IMR-90 (cell line): ENCODE measurements around the gene BATF. TPM values are rescaled to one million over a fixed set of nuclear protein-coding genes. Genes with fewer than 3 reads are reported as not detected.

Source experiments
- ATAC-seq: fragments of 200-7000 bp; cut with Tn5 transposase; 2 replicates; pipeline ENCODE4 v1.9.1; 2020; ENCODE audit warnings: low read depth, mild to moderate bottlenecking, moderate library complexity
- BruUV-seq: library from RNA; stranded (reverse); fragments of 400-500 nt; replicated peaks from 2 replicates; lab custom pipeline; 2021; lab: Mats Ljungman, UMichigan
- CTCF ChIA-PET: fragments of 300-600 bp; formaldehyde crosslinking; extraction: SDS; loops from one replicate; lab custom pipeline; 2021; ENCODE audit warnings: antibody characterized with exemption; lab: Yijun Ruan, JAX
- POLR2A ChIA-PET: fragments of 300-600 bp; sonication (Branson Sonifier 250); formaldehyde crosslinking; loops from one replicate; lab custom pipeline; 2022; ENCODE audit warnings: antibody characterized with exemption; ENCODE audit not compliant: unreplicated experiment; lab: Charles Lee
- DNase-seq: peaks from one replicate; pipeline ENCODE4 v3.0.0; 2013
- H2AFZ ChIP-seq: replicated peaks from 2 replicates; pipeline ENCODE3; 2013; ENCODE audit warnings: low read length, mild to moderate bottlenecking; ENCODE audit not compliant: poor library complexity
- H2AK5ac ChIP-seq: 2 replicates; pipeline ENCODE4 v1.6.1; 2013; ENCODE audit warnings: low read depth, low read length, inconsistent platforms
- H2AK9ac ChIP-seq: replicated peaks from 2 replicates; pipeline ENCODE3; 2013; ENCODE audit warnings: mild to moderate bottlenecking, low read depth, low read length, moderate library complexity; ENCODE audit not compliant: poor library complexity
- H2BK120ac ChIP-seq: 2 replicates; pipeline ENCODE4 v1.6.1; 2013; ENCODE audit warnings: low read depth, low read length, inconsistent platforms
- H2BK15ac ChIP-seq: 3 replicates; pipeline ENCODE4 v1.6.1; 2013; ENCODE audit warnings: low read depth, low read length, inconsistent platforms
- H2BK20ac ChIP-seq: 2 replicates; pipeline ENCODE4 v1.6.1; 2013; ENCODE audit warnings: low read depth, mild to moderate bottlenecking, inconsistent platforms, low read length, moderate library complexity
- H2BK5ac ChIP-seq: 2 replicates; pipeline ENCODE4 v1.6.1; 2013; ENCODE audit warnings: mild to moderate bottlenecking, low read depth, low read length, inconsistent platforms; ENCODE audit not compliant: poor library complexity, severe bottlenecking
- H3K14ac ChIP-seq: replicated peaks from 2 replicates; pipeline ENCODE4 v1.6.1; 2013; ENCODE audit warnings: low read depth, low read length, inconsistent platforms
- H3K18ac ChIP-seq: 2 replicates; pipeline ENCODE4 v1.6.1; 2013; ENCODE audit warnings: low read depth, low read length, control low read depth
- H3K23ac ChIP-seq: 2 replicates; pipeline ENCODE4 v1.6.1; 2013; ENCODE audit warnings: low read depth, low read length, inconsistent platforms
- H3K27ac ChIP-seq: 2 replicates; pipeline ENCODE4 v1.5.1; 2013; ENCODE audit warnings: mild to moderate bottlenecking, control low read depth, low read length; ENCODE audit not compliant: insufficient read depth
- H3K27me3 ChIP-seq: 2 replicates; pipeline ENCODE4 v1.6.1; 2013; ENCODE audit warnings: low read length; ENCODE audit not compliant: control insufficient read depth, insufficient read depth
- H3K36me3 ChIP-seq: 2 replicates; pipeline ENCODE4 v1.6.1; 2013; ENCODE audit warnings: low read length, mixed read lengths; ENCODE audit not compliant: control insufficient read depth, insufficient read depth
- H3K4ac ChIP-seq: 2 replicates; pipeline ENCODE4 v1.6.1; 2013; ENCODE audit warnings: low read depth, low read length, inconsistent platforms
- H3K4me1 ChIP-seq: 2 replicates; pipeline ENCODE4 v1.6.1; 2013; ENCODE audit warnings: low read length, mixed read lengths; ENCODE audit not compliant: control insufficient read depth, insufficient read depth
- H3K4me2 ChIP-seq: 2 replicates; pipeline ENCODE4 v1.6.1; 2013; ENCODE audit warnings: low read depth, mild to moderate bottlenecking, control low read depth, low read length, moderate library complexity
- H3K4me3 ChIP-seq: 2 replicates; pipeline ENCODE4 v1.5.1; 2013; ENCODE audit warnings: low read depth, mild to moderate bottlenecking, control low read depth, low read length, moderate library complexity; ENCODE audit not compliant: insufficient read depth
- H3K56ac ChIP-seq: 2 replicates; pipeline ENCODE4 v1.6.1; 2013; ENCODE audit warnings: low read length, inconsistent platforms; ENCODE audit not compliant: insufficient read depth; ENCODE audit errors: extremely low read depth
- H3K79me1 ChIP-seq, 2 experiments: 2 replicates each; pipeline ENCODE4 v1.6.1; 2013; ENCODE audit warnings: low read length in 2 of 2, inconsistent platforms in 1 of 2, low read depth in 1 of 2
- H3K9ac ChIP-seq: 2 replicates; pipeline ENCODE4 v1.6.1; 2013; ENCODE audit warnings: low read depth, low read length, control low read depth
- H3K9me1 ChIP-seq: 2 replicates; pipeline ENCODE4 v1.6.1; 2013; ENCODE audit warnings: low read length, inconsistent platforms; ENCODE audit not compliant: insufficient read depth
- H3K9me3 ChIP-seq: 2 replicates; pipeline ENCODE4 v1.6.1; 2013; ENCODE audit warnings: low read length; ENCODE audit not compliant: control insufficient read depth, insufficient read depth
- H4K20me1 ChIP-seq: 2 replicates; pipeline ENCODE4 v1.6.1; 2013; ENCODE audit warnings: low read length, inconsistent platforms; ENCODE audit not compliant: insufficient read depth
- H4K5ac ChIP-seq: 2 replicates; pipeline ENCODE4 v1.6.1; 2013; ENCODE audit warnings: mild to moderate bottlenecking, low read depth, low read length, control low read depth
- H4K8ac ChIP-seq, 2 experiments: 2 replicates each; pipeline ENCODE4 v1.6.1; 2013; ENCODE audit warnings: low read depth in 2 of 2, low read length in 2 of 2, control low read depth in 1 of 2, inconsistent platforms in 1 of 2
- H4K91ac ChIP-seq: 2 replicates; pipeline ENCODE4 v1.6.1; 2013; ENCODE audit warnings: low read depth, low read length, inconsistent platforms; ENCODE audit not compliant: insufficient read depth
- BHLHE40 ChIP-seq: fragments of 150-350 bp; IDR thresholded peaks from 2 replicates; pipeline ENCODE4 v1.6.1; 2016; ENCODE audit warnings: mild to moderate bottlenecking, low read depth, low read length
- CEBPB ChIP-seq: IDR thresholded peaks from 2 replicates; pipeline ENCODE4 v1.6.1; 2012; ENCODE audit warnings: low read depth, low read length, improper control_type of control experiment
- CHD1 ChIP-seq: IDR thresholded peaks from 2 replicates; pipeline ENCODE4 v1.6.1; 2012; ENCODE audit warnings: low read depth, low read length, improper control_type of control experiment
- ELK1 ChIP-seq: fragments of 150-350 bp; IDR thresholded peaks from 2 replicates; pipeline ENCODE4 v1.6.1; 2016; ENCODE audit warnings: low read depth, mild to moderate bottlenecking, low read length, moderate library complexity, borderline replicate concordance
- FOS ChIP-seq: fragments of 150-350 bp; IDR thresholded peaks from 2 replicates; pipeline ENCODE4 v1.6.1; 2016; ENCODE audit warnings: low read depth, low read length
- NFE2L2 ChIP-seq: fragments of 150-350 bp; IDR thresholded peaks from 2 replicates; pipeline ENCODE4 v1.6.1; 2016; ENCODE audit warnings: low read depth, mild to moderate bottlenecking, low read length
- RCOR1 ChIP-seq: IDR thresholded peaks from 2 replicates; pipeline ENCODE4 v1.6.1; 2012; ENCODE audit warnings: mild to moderate bottlenecking, low read length, improper control_type of control experiment; ENCODE audit not compliant: insufficient replicate concordance
- RFX5 ChIP-seq: IDR thresholded peaks from 2 replicates; pipeline ENCODE4 v1.8.0; 2012; ENCODE audit warnings: low read depth, mild to moderate bottlenecking, low read length, moderate library complexity
- SMC3 ChIP-seq: fragments of 150-350 bp; IDR thresholded peaks from 2 replicates; pipeline ENCODE4 v1.6.1; 2016; ENCODE audit warnings: low read depth, mild to moderate bottlenecking, antibody characterized with exemption, low read length, moderate library complexity
- WGBS, 2 experiments: methylation state at CpG; one replicate each; pipeline versions ENCODE4 v1.1.5 to v1.1.7; 2013; ENCODE audit warnings: missing lambda C conversion rate in 2 of 2; ENCODE audit not compliant: insufficient read length in 1 of 2; ENCODE audit errors: extremely low coverage in 2 of 2; 5-methylcytosine and 5-hydroxymethylcytosine counted together
- dilution Hi-C: fragments of 300-500 bp; cut with HindIII; formaldehyde crosslinking; loops from one replicate; pipeline ENCODE4 v1.14.3; 2018; ENCODE audit warnings: low sequenced_read_pairs; ENCODE audit not compliant: unreplicated experiment
- in situ Hi-C: fragments of 300-500 bp; cut with MboI; formaldehyde crosslinking; loops from 3 replicates; pipeline ENCODE4 v1.14.3; 2019; ENCODE audit warnings: low sequenced_read_pairs, inconsistent platforms, mixed read lengths
- intact Hi-C: fragments of 100-400 bp; cut with micrococcal nuclease; formaldehyde crosslinking; loops from 2 replicates; pipeline ENCODE4 v1.10.0; 2022
- polyA plus RNA-seq, 3 experiments: library from polyadenylated mRNA; depleted of rRNA; stranded (reverse); fragments of >200 nt; gene quantifications; 2 replicates each; pipeline ENCODE4 v1.2.3, GENCODE V29; 2012; ENCODE audit warnings: low replicate concordance in 1 of 3
- total RNA-seq: library from RNA; depleted of rRNA; stranded (reverse); fragments of >200 nt; gene quantifications from 2 replicates; pipeline ENCODE4 v1.2.3, GENCODE V29; 2012

BATF gene
- total and polyA plus RNA-seq, 2 of the 4 experiments (the other 2 are of a cell fraction), result not detected

- Histone ChIP-seq H3K18ac (no peak overlapping the region), H2BK20ac (no peak overlapping the region), H3K4me2 (no peak overlapping the region), H3K14ac (no peak overlapping the region), H3K4ac (no peak overlapping the region), H4K8ac (no peak overlapping the region), H3K27ac (no peak overlapping the region), H3K36me3 (no peaks in the 10 kb centered on the region), H3K23ac (no peak overlapping the region), H2AK5ac (no peak overlapping the region), H2BK120ac (no peak overlapping the region), H4K5ac (no peak overlapping the region), H4K20me1 (no peaks in the 10 kb centered on the region), H3K4me1 (peaks cover 9% of the 10 kb centered on the region), H3K9me1 (no peaks in the 10 kb centered on the region), H3K79me1 (no peaks in the 10 kb centered on the region), H4K91ac (no peak overlapping the region), H2BK15ac (no peak overlapping the region), H3K56ac (no peak overlapping the region), H3K9ac (no peak overlapping the region), H3K9me3 (no peaks in the 10 kb centered on the region), H2AFZ (no peak overlapping the region), H3K4me3 (no peak overlapping the region), H2AK9ac (no peak overlapping the region), H3K27me3 (peaks cover 15% of the 10 kb centered on the region), H2BK5ac (no peak overlapping the region)
- DNase-seq (no peak), ATAC-seq (no peak)
- dilution Hi-C loops, result no loop called here
- 67% methylated on average over 1 of the region's 7 CpGs; no CpG with 5 or more reads in 1 of the 2 experiments for whole genome bisulfite sequencing, 2 experiments
- ChIA-PET POLR2A (no interaction called here), CTCF (no interaction called here)
- TF ChIP-seq CHD1 (no peak), CEBPB (no peak), FOS (no peak), BHLHE40 (no peak), SMC3 (no peak), NFE2L2 (no peak), RFX5 (no peak), RCOR1 (no peak), ELK1 (no peak)
- in situ Hi-C loops, result no loop called here
- no TSS peak for BruUV-seq
- intact Hi-C loops, result no loop called here
These were observed 28.8 kb downstream of the BATF start for GRCh38 chr14:75551021-75551420.
